HEK293T (cell line): ENCODE data around the gene BTG2.

Experiments used
- CTCF ChIA-PET: fragments of 350-600 bp; formaldehyde crosslinking; extraction: SDS; loops from one replicate; lab custom pipeline; 2021; ENCODE audit warnings: antibody characterized with exemption, inconsistent platforms; lab: Yijun Ruan, JAX
- POLR2A ChIA-PET: fragments of 350-600 bp; formaldehyde crosslinking; extraction: SDS; loops from one replicate; lab custom pipeline; 2020; ENCODE audit warnings: antibody characterized with exemption, inconsistent platforms; lab: Yijun Ruan, JAX
- DNase-seq: peaks from one replicate; pipeline ENCODE4 v3.0.0; 2012; ENCODE audit warnings: mixed read lengths; ENCODE audit errors: extremely low spot score
- ARNT ChIP-seq: fragments of 450-650 bp; IDR thresholded peaks from 2 replicates; pipeline ENCODE4 v1.6.1; 2017; ENCODE audit warnings: mild to moderate bottlenecking
- BHLHE40 ChIP-seq: fragments of 450-650 bp; IDR thresholded peaks from 2 replicates; pipeline ENCODE4 v1.6.1; 2016; ENCODE audit warnings: mild to moderate bottlenecking, moderate library complexity, borderline replicate concordance
- FOXA1 ChIP-seq: fragments of 450-650 bp; IDR thresholded peaks from 2 replicates; pipeline ENCODE4 v1.6.1; 2016; ENCODE audit warnings: mild to moderate bottlenecking
- FOXK2 ChIP-seq: fragments of 450-650 bp; IDR thresholded peaks from 2 replicates; pipeline ENCODE4 v1.6.1; 2016; ENCODE audit warnings: mild to moderate bottlenecking
- FOXM1 ChIP-seq: fragments of 450-650 bp; IDR thresholded peaks from 2 replicates; pipeline ENCODE4 v1.6.1; 2017; ENCODE audit warnings: mild to moderate bottlenecking, borderline replicate concordance
- HDGF ChIP-seq: fragments of 450-650 bp; IDR thresholded peaks from 2 replicates; pipeline ENCODE4 v1.6.1; 2017; ENCODE audit warnings: antibody characterized with exemption, borderline replicate concordance
- L3MBTL2 ChIP-seq: fragments of 450-650 bp; conservative IDR thresholded peaks from 2 replicates; pipeline ENCODE4 v1.6.1; 2016; ENCODE audit warnings: mild to moderate bottlenecking
- NFRKB ChIP-seq: fragments of 450-650 bp; IDR thresholded peaks from 2 replicates; pipeline ENCODE4 v1.6.1; 2016; ENCODE audit warnings: mild to moderate bottlenecking, moderate library complexity
- PKNOX1 ChIP-seq: fragments of 450-650 bp; IDR thresholded peaks from 2 replicates; pipeline ENCODE4 v1.6.1; 2016
- SP1 ChIP-seq: fragments of 450-650 bp; IDR thresholded peaks from 2 replicates; pipeline ENCODE4 v1.6.1; 2017
- SUZ12 ChIP-seq: fragments of 450-650 bp; IDR thresholded peaks from 2 replicates; pipeline ENCODE4 v1.6.1; 2016; ENCODE audit warnings: mild to moderate bottlenecking
- TARDBP ChIP-seq: fragments of 450-650 bp; IDR thresholded peaks from 2 replicates; pipeline ENCODE4 v1.6.1; 2016
- ZNF384 ChIP-seq: fragments of 450-650 bp; IDR thresholded peaks from 2 replicates; pipeline ENCODE4 v1.6.1; 2016

BTG2 gene

GRCh38 chr1:203354246-203354645 is 48.9 kb downstream of the BTG2 start:
- ChIA-PET CTCF (no interaction called here), POLR2A (no interaction called here)
- no peak for TF ChIP-seq TARDBP
- no peak for TF ChIP-seq FOXM1
- TF ChIP-seq ARNT = no peak
- no peak for TF ChIP-seq HDGF

DNA sequence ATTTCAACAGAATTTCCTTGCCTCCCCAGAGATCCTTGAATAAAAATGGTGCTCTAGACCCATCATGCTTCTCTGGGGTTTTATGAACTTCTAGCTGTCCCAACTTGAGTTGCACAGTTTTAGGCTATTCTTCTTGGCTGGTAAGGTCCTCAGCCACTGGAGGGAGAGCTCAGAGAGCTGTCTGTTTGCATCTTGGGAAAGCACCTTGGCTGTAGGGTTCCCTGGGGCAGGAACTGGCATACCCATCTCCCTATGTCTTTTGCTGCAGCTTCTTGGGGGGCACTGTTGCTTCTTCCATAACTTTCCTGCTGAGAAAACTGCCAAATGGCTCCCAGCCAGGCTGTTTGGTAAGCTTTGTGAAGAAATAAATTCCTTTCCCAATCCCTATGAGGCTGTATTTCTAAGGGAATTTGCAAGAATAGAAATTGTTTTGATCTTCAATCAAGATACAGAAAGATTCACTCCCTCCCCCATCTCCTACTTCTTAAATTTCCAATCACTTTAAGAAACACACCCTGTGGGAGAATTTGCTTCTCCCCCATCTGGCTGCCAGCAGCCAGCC is 53.8 kb downstream of the BTG2 start:
- TF ChIP-seq FOXK2 (no peak), L3MBTL2 (no peak), ARNT (no peak), PKNOX1 (no peak), HDGF (no peak), ZNF384 (no peak), SP1 (no peak), BHLHE40 (no peak), FOXA1 (no peak), FOXM1 (no peak), NFRKB (no peak), TARDBP (no peak), SUZ12 (no peak)
- CTCF ChIA-PET = interaction anchor here (0.6 kb wide), 1 partner anchor 126 kb away, joined by 3 read pairs; no protein-coding TSS in a partner anchor
- POLR2A ChIA-PET = no interaction called here

More at GRCh38 chr1:203354246-203354645, 48.9 kb downstream of the BTG2 start:
- no peak for DNase-seq

More for the DNA sequence above, 53.8 kb downstream of the BTG2 start:
- no peak for DNase-seq
